Measurements from ENCODE around the gene ATP6AP2.

DNA sequence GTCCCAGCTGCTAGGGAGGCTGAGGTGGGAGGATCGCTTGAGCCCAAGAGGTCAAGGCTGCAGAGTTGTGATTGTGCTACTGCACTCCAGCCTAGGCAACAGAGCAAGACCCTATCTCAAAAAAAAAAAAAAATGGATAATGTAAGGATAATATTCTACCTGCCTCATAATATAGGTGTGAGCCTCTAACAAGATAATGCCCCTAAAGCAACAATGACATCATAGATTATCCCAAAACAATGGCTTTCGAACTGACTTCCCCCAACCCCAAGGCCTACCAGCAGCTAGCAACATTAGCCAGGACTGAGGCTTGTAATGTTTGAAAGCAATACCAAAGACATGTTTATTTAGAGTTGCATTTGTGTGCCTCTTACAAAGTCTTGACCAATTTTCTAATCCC is 33.9 kb upstream of the ATP6AP2 start:
- TF ChIP-seq, protein P1, sequence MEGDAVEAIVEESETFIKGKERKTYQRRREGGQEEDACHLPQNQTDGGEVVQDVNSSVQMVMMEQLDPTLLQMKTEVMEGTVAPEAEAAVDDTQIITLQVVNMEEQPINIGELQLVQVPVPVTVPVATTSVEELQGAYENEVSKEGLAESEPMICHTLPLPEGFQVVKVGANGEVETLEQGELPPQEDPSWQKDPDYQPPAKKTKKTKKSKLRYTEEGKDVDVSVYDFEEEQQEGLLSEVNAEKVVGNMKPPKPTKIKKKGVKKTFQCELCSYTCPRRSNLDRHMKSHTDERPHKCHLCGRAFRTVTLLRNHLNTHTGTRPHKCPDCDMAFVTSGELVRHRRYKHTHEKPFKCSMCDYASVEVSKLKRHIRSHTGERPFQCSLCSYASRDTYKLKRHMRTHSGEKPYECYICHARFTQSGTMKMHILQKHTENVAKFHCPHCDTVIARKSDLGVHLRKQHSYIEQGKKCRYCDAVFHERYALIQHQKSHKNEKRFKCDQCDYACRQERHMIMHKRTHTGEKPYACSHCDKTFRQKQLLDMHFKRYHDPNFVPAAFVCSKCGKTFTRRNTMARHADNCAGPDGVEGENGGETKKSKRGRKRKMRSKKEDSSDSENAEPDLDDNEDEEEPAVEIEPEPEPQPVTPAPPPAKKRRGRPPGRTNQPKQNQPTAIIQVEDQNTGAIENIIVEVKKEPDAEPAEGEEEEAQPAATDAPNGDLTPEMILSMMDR (IDR thresholded peaks at IDR 0.05): no peak
- TF ChIP-seq POLR2A (IDR thresholded peaks at IDR 0.05): no peak

Measured in esophagus squamous epithelium (tissue), 4 donors.